Activated CD4-positive, alpha-beta T cell treated with anti-CD3 and anti-CD28 coated beads, Interleukin-2, amount 50 U/mL, for 1 hour (primary cell): Measurements from ENCODE around the gene ALDH1A3.

ENCODE experiments used
- DNase-seq: peaks from one replicate; pipeline ENCODE4 v3.0.0-alpha.2; 2020

The ALDH1A3 gene

GRCh38 chr15:100926971-100927756 is 47.5 kb downstream of the ALDH1A3 start:
- no peak for DNase-seq

DNA sequence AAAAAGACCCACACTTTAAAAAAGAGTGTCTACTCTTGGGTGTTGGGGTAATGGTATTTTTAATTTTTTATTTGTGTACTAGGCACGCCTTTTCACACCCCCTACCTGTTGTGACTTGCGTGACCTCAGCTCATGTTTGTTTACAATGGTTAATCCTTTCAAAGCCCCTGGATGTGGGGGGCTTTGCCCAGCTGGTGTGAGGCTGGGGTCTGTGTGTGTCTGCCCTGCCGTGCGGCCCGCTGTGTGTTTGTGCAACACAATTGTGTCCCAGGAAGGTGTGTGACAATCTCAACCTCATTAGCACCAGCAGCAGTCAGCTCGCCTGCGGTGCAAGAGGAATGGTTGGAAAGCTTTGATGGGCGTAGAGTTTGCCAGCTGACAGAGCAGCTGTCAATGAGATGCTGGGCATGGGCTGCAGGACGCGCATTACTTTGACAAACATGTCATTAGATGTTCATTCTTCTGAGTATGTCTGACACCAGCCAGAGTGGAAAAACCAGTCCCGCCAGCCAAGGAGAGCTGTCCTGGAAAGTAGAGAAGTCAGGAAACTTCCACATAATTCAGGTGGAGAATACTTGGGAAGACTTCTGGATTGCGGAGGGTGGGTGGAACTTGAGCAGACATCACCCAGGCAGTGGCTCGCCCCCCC is 49.1 kb downstream of the ALDH1A3 start:
- DNase-seq = no peak

GRCh38 chr15:100929641-100930042 is 50.0 kb downstream of the ALDH1A3 start:
- no peak for DNase-seq

- DNase-seq = no peak
Measured at GRCh38 chr15:100930306-100930848, 50.7 kb downstream of the ALDH1A3 start.

DNA sequence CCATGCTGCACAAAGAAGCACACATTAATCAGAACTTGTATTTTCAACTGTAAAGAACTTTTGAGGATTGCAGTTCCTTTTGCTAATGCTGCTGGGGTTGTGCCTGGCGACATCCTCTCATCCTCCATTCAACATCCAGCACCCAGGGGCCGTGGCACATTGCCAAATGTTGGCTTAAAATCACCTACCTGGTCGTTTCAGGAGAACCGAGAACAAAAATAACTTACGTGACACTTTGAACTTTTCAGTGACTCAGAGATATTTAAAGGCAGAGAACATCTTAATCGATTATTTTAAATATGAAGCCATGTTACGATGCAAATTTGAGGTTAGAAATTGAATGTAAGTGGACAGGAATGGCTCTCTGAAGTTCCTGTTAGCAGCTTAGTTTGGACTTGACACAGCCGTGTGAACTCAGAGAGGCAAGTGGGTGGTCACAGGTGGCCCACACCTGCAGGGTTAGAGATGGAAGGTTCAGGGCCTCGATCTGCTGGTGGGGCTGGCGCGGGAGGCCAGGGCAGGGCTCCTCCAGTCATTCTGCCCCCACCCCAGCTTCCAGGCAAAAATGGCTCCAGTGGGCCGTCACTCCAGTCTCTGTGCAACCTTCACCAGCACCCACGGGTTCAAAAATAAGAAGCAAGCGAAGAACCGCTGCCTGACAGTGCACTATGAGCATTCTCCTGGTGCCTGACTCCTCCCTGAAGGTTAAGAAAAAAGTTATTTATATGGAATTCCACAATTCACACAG is 51.7 kb downstream of the ALDH1A3 start:
- DNase-seq = no peak

DNA sequence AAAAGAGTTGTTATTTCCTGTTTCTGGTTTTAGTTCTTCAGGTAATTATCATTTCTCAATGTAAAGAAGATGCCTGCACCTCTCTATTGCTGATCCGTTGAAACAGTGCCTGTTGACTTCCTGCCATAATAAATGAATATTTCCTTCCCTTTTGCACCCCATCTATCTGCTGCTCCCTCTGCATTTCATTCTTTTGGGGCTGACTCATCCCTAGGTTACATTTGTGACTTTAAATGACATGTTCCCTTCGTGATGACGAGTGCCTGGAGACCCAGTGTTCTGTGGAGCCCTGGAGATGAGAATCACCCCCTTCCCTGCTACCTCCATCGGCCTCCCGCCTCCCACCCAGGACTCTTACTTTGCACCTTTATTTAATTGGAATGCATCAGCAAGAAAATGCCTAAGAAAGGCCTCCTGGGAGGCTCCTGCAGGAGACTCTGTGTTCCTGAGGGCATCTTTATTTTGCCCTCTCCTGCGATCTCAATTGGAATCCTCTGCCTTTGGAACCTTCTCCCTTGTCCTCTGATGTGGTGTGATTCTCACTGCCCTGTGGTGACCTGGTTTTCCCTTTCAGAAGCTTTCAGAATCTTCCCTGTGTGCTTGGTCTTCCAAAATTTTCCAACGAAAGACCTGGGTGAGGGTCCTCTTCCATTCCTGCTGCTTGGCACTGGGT is 53.2 kb downstream of the ALDH1A3 start:
- no peak for DNase-seq

- no peak for DNase-seq
Measured at GRCh38 chr15:100934166-100934565, 54.5 kb downstream of the ALDH1A3 start.

- no peak for DNase-seq
Measured at GRCh38 chr15:100934726-100935125, 55.1 kb downstream of the ALDH1A3 start.

DNA sequence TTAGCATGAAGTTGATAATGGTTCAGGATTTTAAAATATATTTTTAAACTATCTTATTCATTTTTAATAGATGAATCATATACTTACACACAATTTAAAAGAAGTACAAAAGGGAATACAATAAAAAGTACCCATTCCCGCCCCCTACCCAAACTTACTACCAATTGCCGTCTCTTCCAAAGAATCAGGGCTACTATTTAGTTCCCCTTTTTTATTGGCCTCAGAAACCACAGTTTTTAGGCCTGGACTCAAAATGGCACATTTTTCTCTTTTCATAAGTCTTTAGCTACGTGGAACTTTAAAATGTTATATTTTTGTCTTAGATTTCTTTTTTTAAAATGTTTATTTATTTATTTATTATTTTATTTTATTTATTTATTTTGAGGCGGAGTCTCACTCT is 57.5 kb downstream of the ALDH1A3 start:
- no peak for DNase-seq

DNA sequence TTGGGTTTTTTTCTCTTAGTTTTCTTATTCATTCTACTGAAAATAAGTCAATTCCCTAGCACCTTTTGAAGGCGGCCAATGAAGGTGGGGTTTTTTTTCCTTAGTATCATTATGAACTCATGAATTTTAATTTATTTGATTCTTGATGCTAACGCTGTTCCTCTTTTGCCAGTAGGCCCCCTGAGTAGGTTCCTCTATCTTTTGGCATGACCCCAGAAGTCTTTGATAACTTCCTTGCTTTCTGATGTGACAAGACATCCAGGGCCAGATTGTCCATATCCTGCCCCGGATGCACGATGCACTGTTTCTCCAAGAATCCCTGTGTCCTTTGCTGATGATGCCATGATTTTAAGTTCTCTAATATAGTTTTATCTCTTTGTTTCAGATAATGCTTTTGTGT is 60.2 kb downstream of the ALDH1A3 start:
- no peak for DNase-seq

DNA sequence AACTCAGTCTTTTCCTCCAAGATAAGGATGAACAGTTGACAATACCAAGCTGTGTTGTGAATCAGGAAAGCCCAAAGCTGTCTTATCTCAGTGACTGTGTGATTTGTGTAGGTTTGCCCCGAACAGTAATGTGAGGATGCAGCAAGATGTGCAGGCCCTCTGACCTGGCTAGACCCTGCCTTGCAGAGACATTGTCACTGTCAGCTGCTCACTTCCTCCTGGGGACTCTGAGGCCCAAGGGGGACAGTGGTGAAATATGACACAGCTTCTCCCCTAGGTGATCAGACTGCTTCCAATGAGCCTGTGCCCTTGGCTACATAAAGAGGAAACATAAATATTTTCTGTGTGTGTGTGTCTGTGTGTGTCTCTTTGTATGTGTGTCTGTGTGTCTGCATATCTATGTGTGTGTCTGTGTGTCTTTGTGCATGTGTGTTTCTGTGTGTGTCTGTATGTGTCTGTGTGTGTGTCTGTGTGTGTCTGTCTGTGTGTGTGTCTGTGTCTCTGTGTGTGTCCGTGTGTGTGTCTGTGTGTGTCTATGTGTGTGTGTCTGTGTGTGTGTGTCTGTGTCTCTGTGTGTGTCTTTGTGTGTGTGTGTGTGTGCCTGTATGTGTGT is 61.2 kb downstream of the ALDH1A3 start:
- no peak for DNase-seq

- no peak for DNase-seq
Measured at GRCh38 chr15:100941536-100941935, 61.9 kb downstream of the ALDH1A3 start.

GRCh38 chr15:100942656-100943425 is 63.2 kb downstream of the ALDH1A3 start:
- DNase-seq = no peak

- no peak for DNase-seq
Measured at GRCh38 chr15:100944244-100944895, 64.7 kb downstream of the ALDH1A3 start.

DNA sequence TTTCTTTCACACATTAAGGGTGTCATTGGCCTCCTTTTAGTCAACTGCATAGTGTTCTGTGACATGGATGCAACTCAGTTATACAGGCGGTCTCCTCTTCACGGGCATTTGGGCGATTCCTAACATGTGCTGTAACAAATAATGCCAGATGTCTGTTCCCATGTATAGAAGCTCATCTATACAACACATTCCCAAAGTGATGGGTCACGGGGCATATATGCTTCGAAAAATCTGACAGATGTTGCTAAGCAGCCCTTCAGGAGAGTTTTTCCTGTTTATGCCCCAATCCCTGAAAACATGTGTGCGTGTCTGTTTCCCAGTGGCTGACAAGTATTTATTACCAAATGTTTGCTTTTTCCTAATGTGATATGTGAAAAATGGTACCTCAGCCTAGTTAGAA is 65.4 kb downstream of the ALDH1A3 start:
- DNase-seq = no peak

- no peak for DNase-seq
Measured at GRCh38 chr15:100947760-100948429, 68.3 kb downstream of the ALDH1A3 start.

DNA sequence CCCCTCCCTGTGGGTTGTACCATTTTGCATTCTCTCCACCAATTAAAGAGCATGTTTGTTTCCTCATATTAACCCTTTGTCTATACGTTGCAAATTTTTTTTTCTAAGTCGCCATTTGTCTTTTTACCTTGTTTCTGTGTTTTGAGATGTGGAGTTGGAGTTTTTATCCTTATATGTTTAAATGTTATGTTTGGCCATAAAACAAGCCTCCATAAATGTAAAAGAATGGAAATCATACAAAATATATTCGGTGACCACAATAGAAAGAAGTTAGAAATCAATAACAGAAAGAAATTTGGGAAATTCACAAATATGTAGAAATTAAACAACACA is 68.8 kb downstream of the ALDH1A3 start:
- DNase-seq = no peak

DNA sequence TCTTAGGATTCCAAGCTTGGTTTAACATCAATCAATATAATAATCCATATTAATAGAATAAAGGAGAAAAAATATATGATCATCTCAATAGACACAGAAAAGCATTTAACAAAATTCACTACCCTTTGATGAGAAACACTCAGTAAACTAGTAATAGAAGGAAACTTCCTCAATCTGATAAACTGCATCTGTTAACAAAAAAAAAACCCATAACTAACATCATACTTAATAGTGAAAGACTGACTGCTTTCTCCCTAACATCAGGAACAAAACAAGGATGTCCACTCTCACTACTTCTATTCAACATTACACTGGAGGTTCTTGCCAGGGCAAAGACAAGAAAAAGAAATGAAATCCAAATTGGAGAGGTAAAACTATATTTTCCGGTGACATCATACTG is 70.1 kb downstream of the ALDH1A3 start:
- DNase-seq = no peak

DNA sequence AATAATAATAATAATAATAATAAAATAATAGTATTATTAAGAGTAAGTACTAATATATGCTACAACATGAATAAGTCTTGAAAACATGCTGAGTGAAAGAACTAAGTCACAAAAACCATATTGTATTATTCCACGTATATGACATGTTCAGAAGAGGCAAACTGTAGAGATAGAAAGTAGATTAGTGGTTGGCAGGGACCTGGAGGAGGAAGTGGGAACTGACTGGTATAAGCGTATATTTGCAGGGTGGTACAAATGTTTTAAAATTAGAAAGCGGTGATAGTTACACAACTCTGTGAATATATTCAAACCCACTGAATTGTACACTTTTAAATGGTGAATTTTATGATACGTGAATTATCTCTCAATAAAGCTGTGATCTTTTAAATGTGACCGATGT is 72.3 kb downstream of the ALDH1A3 start:
- no peak for DNase-seq

DNA sequence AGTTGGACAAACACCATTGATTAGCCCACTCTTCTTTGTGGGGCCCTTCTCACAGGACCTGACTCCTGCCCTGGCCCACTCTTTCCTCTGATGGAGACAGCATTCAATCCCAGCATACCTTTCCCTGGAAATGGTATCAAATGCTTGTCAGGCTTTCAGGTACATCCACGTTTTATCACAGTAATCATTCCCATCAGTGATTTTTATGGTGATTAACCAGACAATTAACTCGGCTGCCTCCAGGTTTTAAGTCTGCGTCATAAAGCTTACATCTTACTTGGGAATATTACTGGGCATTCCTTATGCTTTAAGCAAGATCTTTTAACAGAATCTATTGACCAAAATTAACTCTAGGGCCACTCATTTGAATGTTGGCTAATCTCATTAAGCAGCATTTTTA is 72.9 kb downstream of the ALDH1A3 start:
- no peak for DNase-seq
